NCI-H1092 (cell line): Measurements from ENCODE around the gene SGK2.
"Not testable (repeated sequence)": the region's sequence is repeated elsewhere in the genome, so short reads cannot be mapped to it uniquely, and the experiment has no call there.

Source experiments
- DNase-seq: peaks from one replicate; lab custom pipeline; 2025; lab: John Stamatoyannopoulos, UW

SGK2 gene

DNA sequence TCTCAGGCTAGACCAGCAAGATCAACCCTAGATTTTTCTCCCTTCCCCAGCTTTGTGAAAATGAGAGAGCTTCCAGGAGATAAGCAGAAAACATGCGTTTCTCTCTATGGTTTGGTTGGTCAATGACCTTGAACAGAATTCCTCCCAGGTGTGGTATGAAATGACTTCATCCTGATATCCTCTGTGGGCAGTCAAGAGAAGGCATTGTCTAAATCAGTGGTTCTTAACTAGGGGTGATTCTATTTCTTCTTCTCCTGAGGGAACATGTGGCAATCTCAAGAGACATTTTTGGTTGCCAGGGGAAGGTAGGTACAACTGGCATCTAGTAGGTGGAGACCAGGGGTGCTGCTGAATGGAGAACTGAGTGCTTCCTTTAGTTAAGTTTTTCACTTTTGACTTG is 44.3 kb downstream of the SGK2 start:
- DNase-seq: no peak

DNA sequence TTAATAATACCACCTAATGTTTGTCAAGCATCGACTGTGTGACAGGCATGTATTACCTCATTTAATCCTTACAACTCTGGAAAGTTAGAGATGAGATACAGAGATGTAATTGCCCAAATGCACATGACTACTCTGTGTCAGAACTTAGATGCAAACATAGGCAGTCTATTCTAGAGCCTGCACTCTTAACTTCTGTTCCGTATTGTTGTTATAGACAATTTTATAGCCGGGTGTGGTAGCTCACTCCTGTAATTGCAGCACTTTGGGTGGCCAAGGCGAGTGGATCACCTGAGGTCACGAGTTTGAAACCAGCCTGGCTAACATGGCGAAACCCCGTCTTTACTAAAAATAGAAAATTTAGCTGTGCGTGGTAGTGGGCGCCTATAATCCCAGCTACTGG is 46.9 kb downstream of the SGK2 start:
- DNase-seq: no peak

DNA sequence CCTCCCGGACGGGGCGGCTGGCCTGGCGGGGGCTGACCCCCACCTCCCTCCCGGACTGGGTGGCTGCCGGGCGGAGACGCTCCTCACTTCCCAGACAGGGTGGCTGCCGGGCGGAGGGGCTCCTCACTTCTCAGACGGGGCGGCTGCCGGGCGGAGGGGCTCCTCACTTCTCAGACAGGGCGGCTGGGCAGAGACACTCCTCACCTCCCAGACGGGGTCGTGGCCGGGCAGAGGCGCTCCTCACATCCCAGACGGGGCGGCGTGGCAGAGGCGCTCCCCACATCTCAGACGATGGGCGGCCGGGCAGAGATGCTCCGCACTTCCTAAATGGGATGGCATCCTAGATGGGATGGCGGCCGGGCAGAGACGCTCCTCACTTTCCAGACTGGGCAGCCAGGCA is 48.5 kb downstream of the SGK2 start:
- not testable (repeated sequence) for DNase-seq

DNA sequence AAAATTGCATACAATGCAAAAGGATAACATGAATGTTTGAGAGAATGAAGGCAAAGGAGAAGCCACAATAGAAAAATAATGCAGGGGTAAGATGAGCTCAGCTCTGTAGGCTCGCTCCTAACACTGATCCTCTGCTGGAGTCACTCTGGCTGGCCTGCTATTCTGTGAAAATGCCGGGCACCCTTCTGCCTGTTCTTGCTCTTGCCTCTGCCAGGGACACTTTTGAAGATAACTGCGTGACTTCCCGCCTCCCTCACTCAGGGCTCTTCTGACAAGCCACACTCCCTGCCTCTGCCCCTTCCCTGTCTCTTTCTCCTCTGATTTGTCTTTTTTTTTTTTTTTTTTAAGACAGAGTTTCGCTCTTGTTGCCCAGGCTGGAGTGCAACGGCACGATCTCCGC is 72.8 kb downstream of the SGK2 start:
- no peak for DNase-seq
